HEK293 (cell line): ENCODE results near the gene DYNC1I1.

Experiments
- CTCF ChIA-PET: fragments of 350-600 bp; formaldehyde crosslinking; extraction: SDS; loops from one replicate; lab custom pipeline; 2021; ENCODE audit warnings: antibody characterized with exemption; lab: Yijun Ruan, JAX
- POLR2A ChIA-PET: fragments of 300-600 bp; formaldehyde crosslinking; extraction: SDS; loops from one replicate; lab custom pipeline; 2020; ENCODE audit warnings: antibody characterized with exemption, inconsistent platforms; lab: Yijun Ruan, JAX
- H3K27ac ChIP-seq: fragments of 200-500 bp; sonication (Bioruptor generic); 2 replicates; pipeline ENCODE4 v1.5.1; 2014; ENCODE audit warnings: low read depth, low read length, control low read depth, inconsistent platforms; ENCODE audit errors: extremely low read depth
- H3K36me3 ChIP-seq, 2 experiments: fragments of 200-500 bp in 1 of 2; sonication (Bioruptor generic) in 1 of 2; 1 replicate in 1 of 2; 2 replicates in 1 of 2; pipeline ENCODE4 v1.5.1; 2014 to 2017; ENCODE audit warnings: inconsistent platforms in 2 of 2, low read length in 2 of 2; ENCODE audit not compliant: control insufficient read depth in 2 of 2, insufficient read depth in 1 of 2
- H3K4me1 ChIP-seq: fragments of 200-500 bp; sonication (Bioruptor generic); 2 replicates; pipeline ENCODE4 v1.5.1; 2014; ENCODE audit warnings: mild to moderate bottlenecking, low read length, inconsistent platforms; ENCODE audit not compliant: control insufficient read depth, insufficient read depth
- H3K4me3 ChIP-seq: 2 replicates; pipeline ENCODE4 v1.5.1; 2011; ENCODE audit warnings: low read depth, mild to moderate bottlenecking, control low read depth, low read length, moderate library complexity
- H3K9me3 ChIP-seq: fragments of 200-500 bp; sonication (Bioruptor generic); 2 replicates; pipeline ENCODE4 v1.5.1; 2014; ENCODE audit warnings: low read depth, low read length, inconsistent platforms; ENCODE audit not compliant: control insufficient read depth, insufficient read depth
- KLF16 ChIP-seq: fragments of 450-650 bp; formaldehyde crosslinking; IDR thresholded peaks from 2 replicates; pipeline ENCODE4 v1.5.1; 2017; ENCODE audit warnings: missing biosample characterization, missing genetic modification characterization
- REPIN1 ChIP-seq: fragments of 450-650 bp; formaldehyde crosslinking; IDR thresholded peaks from 2 replicates; pipeline ENCODE4 v1.5.1; 2017; ENCODE audit warnings: missing biosample characterization, missing genetic modification characterization, low read depth
- ZFP41 ChIP-seq: fragments of 450-650 bp; formaldehyde crosslinking; IDR thresholded peaks from 2 replicates; pipeline ENCODE4 v1.5.1; 2016; ENCODE audit warnings: missing biosample characterization, missing genetic modification characterization, borderline replicate concordance
- ZNF157 ChIP-seq: fragments of 450-650 bp; formaldehyde crosslinking; IDR thresholded peaks from 2 replicates; pipeline ENCODE4 v1.5.1; 2016; ENCODE audit warnings: missing biosample characterization, missing genetic modification characterization
- ZNF211 ChIP-seq: fragments of 450-650 bp; formaldehyde crosslinking; IDR thresholded peaks from 2 replicates; pipeline ENCODE4 v1.5.1; 2016; ENCODE audit warnings: low read depth, missing biosample characterization, missing genetic modification characterization
- ZNF23 ChIP-seq: fragments of 450-650 bp; formaldehyde crosslinking; IDR thresholded peaks from 2 replicates; pipeline ENCODE4 v1.5.1; 2016; ENCODE audit warnings: missing biosample characterization, missing genetic modification characterization, borderline replicate concordance
- ZNF341 ChIP-seq: fragments of 450-650 bp; formaldehyde crosslinking; IDR thresholded peaks from 2 replicates; pipeline ENCODE4; 2016; ENCODE audit warnings: low read depth, missing biosample characterization, missing genetic modification characterization
- ZNF416 ChIP-seq: fragments of 450-650 bp; formaldehyde crosslinking; IDR thresholded peaks from 2 replicates; pipeline ENCODE4 v1.5.1; 2016; ENCODE audit warnings: missing biosample characterization, missing genetic modification characterization
- ZNF600 ChIP-seq: fragments of 450-650 bp; formaldehyde crosslinking; IDR thresholded peaks from 2 replicates; pipeline ENCODE4 v1.5.1; 2016; ENCODE audit warnings: missing biosample characterization, missing genetic modification characterization
- ZNF610 ChIP-seq: fragments of 450-650 bp; formaldehyde crosslinking; IDR thresholded peaks from 2 replicates; pipeline ENCODE4 v1.5.1; 2016; ENCODE audit warnings: missing biosample characterization, missing genetic modification characterization, borderline replicate concordance
- ZNF664 ChIP-seq: fragments of 450-650 bp; formaldehyde crosslinking; IDR thresholded peaks from 2 replicates; pipeline ENCODE4 v1.5.1; 2016; ENCODE audit warnings: missing biosample characterization, missing genetic modification characterization
- ZNF792 ChIP-seq: fragments of 450-650 bp; formaldehyde crosslinking; IDR thresholded peaks from 2 replicates; pipeline ENCODE4 v1.5.1; 2016; ENCODE audit warnings: missing biosample characterization, missing genetic modification characterization
- TF ChIP-seq, protein P1 (sequence below): fragments of 450-650 bp; formaldehyde crosslinking; IDR thresholded peaks from 2 replicates; pipeline ENCODE4 v1.5.1; 2016; ENCODE audit warnings: missing biosample characterization, missing genetic modification characterization
- TF ChIP-seq, protein P2 (sequence below): fragments of 450-650 bp; formaldehyde crosslinking; IDR thresholded peaks from 2 replicates; pipeline ENCODE4 v1.5.1; 2016; ENCODE audit warnings: missing biosample characterization, missing genetic modification characterization
- TF ChIP-seq, protein P3 (sequence below): fragments of 450-650 bp; formaldehyde crosslinking; IDR thresholded peaks from 2 replicates; pipeline ENCODE4 v1.5.1; 2016; ENCODE audit warnings: missing biosample characterization, missing genetic modification characterization
- TF ChIP-seq, protein P4 (sequence below): fragments of 450-650 bp; formaldehyde crosslinking; IDR thresholded peaks from 2 replicates; pipeline ENCODE4 v1.5.1; 2017; ENCODE audit warnings: missing biosample characterization, missing genetic modification characterization
- TF ChIP-seq, protein P5 (sequence below): fragments of 450-650 bp; formaldehyde crosslinking; IDR thresholded peaks from 2 replicates; pipeline ENCODE4 v1.5.1; 2017; ENCODE audit warnings: missing biosample characterization, missing genetic modification characterization
- TF ChIP-seq, protein P6 (sequence below): fragments of 450-650 bp; formaldehyde crosslinking; IDR thresholded peaks from 2 replicates; pipeline ENCODE4 v1.5.0; 2017; ENCODE audit warnings: missing biosample characterization, missing genetic modification characterization, borderline replicate concordance

DYNC1I1 gene

DNA sequence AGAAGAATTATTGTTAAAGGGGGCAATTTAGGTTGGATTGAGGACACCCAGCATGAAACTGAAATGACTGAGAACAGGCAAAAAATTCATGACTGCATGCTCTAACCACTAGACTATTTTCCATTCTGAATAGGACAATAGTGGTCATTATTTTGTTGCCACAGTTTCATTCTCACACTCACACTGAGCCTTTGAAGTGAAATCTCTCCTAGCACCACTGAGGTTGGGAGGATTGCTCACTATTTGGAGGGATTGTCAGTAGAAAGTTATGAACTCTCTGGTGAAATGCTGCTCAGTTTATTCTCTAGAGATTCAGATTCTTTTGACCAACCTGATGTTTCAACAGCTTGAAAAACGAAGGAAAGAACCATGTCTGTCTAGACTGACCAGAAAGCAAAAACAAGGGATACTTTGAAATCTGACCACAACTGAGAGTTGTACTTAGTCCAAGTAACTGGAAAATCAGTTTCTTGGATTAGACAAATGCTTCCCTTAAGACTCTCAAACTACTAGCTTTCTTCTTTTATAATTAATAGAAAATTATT lies 191.2 kb downstream of the DYNC1I1 start:
- ChIA-PET CTCF (no interaction called here), POLR2A (no interaction called here)
- no peak overlapping the region for H3K4me3 ChIP-seq
- H3K4me1 ChIP-seq, result no peaks in the 10 kb centered on the region
- TF ChIP-seq, protein P1, sequence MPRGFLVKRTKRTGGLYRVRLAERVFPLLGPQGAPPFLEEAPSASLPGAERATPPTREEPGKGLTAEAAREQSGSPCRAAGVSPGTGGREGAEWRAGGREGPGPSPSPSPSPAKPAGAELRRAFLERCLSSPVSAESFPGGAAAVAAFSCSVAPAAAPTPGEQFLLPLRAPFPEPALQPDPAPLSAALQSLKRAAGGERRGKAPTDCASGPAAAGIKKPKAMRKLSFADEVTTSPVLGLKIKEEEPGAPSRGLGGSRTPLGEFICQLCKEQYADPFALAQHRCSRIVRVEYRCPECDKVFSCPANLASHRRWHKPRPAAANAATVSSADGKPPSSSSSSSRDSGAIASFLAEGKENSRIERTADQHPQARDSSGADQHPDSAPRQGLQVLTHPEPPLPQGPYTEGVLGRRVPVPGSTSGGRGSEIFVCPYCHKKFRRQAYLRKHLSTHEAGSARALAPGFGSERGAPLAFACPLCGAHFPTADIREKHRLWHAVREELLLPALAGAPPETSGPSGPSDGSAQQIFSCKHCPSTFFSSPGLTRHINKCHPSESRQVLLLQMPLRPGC (tag by site-specific recombination), result no peak
- no peak for TF ChIP-seq REPIN1
- TF ChIP-seq, protein P2, sequence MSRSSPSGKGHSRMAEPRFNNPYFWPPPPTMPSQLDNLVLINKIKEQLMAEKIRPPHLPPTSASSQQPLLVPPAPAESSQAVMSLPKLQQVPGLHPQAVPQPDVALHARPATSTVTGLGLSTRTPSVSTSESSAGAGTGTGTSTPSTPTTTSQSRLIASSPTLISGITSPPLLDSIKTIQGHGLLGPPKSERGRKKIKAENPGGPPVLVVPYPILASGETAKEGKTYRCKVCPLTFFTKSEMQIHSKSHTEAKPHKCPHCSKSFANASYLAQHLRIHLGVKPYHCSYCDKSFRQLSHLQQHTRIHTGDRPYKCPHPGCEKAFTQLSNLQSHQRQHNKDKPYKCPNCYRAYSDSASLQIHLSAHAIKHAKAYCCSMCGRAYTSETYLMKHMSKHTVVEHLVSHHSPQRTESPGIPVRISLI (tag by site-specific recombination), result no peak
- TF ChIP-seq, protein P3, sequence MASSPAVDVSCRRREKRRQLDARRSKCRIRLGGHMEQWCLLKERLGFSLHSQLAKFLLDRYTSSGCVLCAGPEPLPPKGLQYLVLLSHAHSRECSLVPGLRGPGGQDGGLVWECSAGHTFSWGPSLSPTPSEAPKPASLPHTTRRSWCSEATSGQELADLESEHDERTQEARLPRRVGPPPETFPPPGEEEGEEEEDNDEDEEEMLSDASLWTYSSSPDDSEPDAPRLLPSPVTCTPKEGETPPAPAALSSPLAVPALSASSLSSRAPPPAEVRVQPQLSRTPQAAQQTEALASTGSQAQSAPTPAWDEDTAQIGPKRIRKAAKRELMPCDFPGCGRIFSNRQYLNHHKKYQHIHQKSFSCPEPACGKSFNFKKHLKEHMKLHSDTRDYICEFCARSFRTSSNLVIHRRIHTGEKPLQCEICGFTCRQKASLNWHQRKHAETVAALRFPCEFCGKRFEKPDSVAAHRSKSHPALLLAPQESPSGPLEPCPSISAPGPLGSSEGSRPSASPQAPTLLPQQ, result no peak
- H3K9me3 ChIP-seq, result no peaks in the 10 kb centered on the region
- H3K27ac ChIP-seq, result no peak overlapping the region
- H3K36me3 ChIP-seq, result no peaks in the 10 kb centered on the region

DNA sequence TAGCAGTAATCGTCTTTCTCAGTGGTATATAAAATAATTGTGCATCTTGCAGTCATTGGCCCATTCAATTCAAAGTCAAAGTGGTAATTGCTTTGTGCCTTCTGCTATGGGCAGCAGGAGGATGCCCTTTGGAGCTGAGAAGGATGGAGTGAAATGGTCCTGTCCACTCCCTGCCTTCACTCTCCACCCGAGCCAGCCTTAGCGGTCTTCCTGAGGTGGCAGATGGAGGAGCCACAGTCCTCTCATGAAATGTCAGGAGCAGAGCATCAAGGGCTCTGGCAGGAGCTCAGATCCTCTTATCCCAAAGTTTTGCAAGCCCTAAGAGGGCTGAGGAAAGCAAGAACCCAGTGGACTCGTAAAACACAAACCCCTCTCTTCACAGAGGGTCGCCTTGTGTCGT lies 199.4 kb downstream of the DYNC1I1 start:
- Histone ChIP-seq H3K4me3 (no peak overlapping the region), H3K27ac (no peak overlapping the region), H3K4me1 (no peaks in the 10 kb centered on the region), H3K9me3 (no peaks in the 10 kb centered on the region), H3K36me3 (no peaks in the 10 kb centered on the region)
- ChIA-PET CTCF (no interaction called here), POLR2A (no interaction called here)
- TF ChIP-seq ZNF610 (tag by site-specific recombination) (no peak), ZNF792 (tag by site-specific recombination) (no peak), ZNF23 (tag by site-specific recombination) (no peak), ZNF211 (no peak), ZNF600 (tag by site-specific recombination) (no peak), ZNF341 (no peak)
- TF ChIP-seq, protein P4, sequence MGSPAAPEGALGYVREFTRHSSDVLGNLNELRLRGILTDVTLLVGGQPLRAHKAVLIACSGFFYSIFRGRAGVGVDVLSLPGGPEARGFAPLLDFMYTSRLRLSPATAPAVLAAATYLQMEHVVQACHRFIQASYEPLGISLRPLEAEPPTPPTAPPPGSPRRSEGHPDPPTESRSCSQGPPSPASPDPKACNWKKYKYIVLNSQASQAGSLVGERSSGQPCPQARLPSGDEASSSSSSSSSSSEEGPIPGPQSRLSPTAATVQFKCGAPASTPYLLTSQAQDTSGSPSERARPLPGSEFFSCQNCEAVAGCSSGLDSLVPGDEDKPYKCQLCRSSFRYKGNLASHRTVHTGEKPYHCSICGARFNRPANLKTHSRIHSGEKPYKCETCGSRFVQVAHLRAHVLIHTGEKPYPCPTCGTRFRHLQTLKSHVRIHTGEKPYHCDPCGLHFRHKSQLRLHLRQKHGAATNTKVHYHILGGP (tag by site-specific recombination), result no peak

DNA sequence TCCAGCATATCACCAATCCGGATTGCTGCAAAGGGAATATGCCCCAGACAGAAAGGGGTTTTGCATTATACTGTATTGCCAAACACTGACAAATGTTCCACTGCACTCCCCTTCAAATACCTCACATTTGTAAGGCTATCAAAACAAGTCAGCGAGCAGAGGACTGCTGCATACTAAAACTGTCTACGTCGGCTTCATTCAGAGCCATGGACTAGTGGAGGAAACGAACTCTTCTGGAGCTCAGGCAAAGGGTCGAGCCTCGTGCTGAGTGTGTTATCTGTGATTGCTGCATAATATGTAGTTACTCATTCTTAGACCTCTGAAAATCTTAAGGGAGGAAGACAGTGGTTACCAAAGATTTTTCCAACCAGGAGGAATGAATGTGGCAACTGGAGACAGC lies 200.2 kb downstream of the DYNC1I1 start:
- ChIA-PET POLR2A (no interaction called here), CTCF (no interaction called here)
- Histone ChIP-seq H3K9me3 (no peaks in the 10 kb centered on the region), H3K36me3 (no peaks in the 10 kb centered on the region), H3K27ac (no peak overlapping the region), H3K4me3 (no peak overlapping the region), H3K4me1 (no peaks in the 10 kb centered on the region)
- TF ChIP-seq, protein P2 (tag by site-specific recombination), result no peak
- TF ChIP-seq KLF16 (tag by site-specific recombination), result no peak
- TF ChIP-seq, protein P5, sequence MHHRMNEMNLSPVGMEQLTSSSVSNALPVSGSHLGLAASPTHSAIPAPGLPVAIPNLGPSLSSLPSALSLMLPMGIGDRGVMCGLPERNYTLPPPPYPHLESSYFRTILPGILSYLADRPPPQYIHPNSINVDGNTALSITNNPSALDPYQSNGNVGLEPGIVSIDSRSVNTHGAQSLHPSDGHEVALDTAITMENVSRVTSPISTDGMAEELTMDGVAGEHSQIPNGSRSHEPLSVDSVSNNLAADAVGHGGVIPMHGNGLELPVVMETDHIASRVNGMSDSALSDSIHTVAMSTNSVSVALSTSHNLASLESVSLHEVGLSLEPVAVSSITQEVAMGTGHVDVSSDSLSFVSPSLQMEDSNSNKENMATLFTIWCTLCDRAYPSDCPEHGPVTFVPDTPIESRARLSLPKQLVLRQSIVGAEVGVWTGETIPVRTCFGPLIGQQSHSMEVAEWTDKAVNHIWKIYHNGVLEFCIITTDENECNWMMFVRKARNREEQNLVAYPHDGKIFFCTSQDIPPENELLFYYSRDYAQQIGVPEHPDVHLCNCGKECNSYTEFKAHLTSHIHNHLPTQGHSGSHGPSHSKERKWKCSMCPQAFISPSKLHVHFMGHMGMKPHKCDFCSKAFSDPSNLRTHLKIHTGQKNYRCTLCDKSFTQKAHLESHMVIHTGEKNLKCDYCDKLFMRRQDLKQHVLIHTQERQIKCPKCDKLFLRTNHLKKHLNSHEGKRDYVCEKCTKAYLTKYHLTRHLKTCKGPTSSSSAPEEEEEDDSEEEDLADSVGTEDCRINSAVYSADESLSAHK (tag by site-specific recombination), result no peak
- TF ChIP-seq ZNF664 (tag by site-specific recombination), result no peak
- no peak for TF ChIP-seq ZFP41 (tag by site-specific recombination)
- TF ChIP-seq, protein P6, sequence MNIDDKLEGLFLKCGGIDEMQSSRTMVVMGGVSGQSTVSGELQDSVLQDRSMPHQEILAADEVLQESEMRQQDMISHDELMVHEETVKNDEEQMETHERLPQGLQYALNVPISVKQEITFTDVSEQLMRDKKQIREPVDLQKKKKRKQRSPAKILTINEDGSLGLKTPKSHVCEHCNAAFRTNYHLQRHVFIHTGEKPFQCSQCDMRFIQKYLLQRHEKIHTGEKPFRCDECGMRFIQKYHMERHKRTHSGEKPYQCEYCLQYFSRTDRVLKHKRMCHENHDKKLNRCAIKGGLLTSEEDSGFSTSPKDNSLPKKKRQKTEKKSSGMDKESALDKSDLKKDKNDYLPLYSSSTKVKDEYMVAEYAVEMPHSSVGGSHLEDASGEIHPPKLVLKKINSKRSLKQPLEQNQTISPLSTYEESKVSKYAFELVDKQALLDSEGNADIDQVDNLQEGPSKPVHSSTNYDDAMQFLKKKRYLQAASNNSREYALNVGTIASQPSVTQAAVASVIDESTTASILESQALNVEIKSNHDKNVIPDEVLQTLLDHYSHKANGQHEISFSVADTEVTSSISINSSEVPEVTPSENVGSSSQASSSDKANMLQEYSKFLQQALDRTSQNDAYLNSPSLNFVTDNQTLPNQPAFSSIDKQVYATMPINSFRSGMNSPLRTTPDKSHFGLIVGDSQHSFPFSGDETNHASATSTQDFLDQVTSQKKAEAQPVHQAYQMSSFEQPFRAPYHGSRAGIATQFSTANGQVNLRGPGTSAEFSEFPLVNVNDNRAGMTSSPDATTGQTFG (tag by site-specific recombination), result no peak
- no peak for TF ChIP-seq ZNF416 (tag by site-specific recombination)
- no peak for TF ChIP-seq ZNF157 (tag by site-specific recombination)
